Mesendoderm (in vitro differentiated cells): Measurements from ENCODE around the gene PLEKHA1.
A peak's percentile ranks its signal among the peaks of the same experiment; 100 is the strongest.

ENCODE experiments used
- DNase-seq: peaks from one replicate; pipeline ENCODE4 v3.0.0; 2013
- H2AK5ac ChIP-seq: 2 replicates; pipeline ENCODE4 v1.6.1; 2013; ENCODE audit warnings: low read length, inconsistent platforms
- H2BK120ac ChIP-seq: 2 replicates; pipeline ENCODE4 v1.6.1; 2013; ENCODE audit warnings: low read depth, mild to moderate bottlenecking, low read length, moderate library complexity, mixed read lengths
- H2BK15ac ChIP-seq: replicated peaks from 2 replicates; pipeline ENCODE4 v1.6.1; 2013; ENCODE audit warnings: low read depth, mild to moderate bottlenecking, moderate library complexity
- H2BK5ac ChIP-seq: 2 replicates; pipeline ENCODE4 v1.6.1; 2013; ENCODE audit warnings: low read length, inconsistent platforms
- H3K18ac ChIP-seq: 2 replicates; pipeline ENCODE4 v1.6.1; 2013; ENCODE audit warnings: mild to moderate bottlenecking, low read length, mixed read lengths
- H3K23ac ChIP-seq: one replicate; pipeline ENCODE4 v1.6.1; 2013; ENCODE audit warnings: low read length
- H3K27ac ChIP-seq: 2 replicates; pipeline ENCODE4 v1.5.1; 2013; ENCODE audit warnings: low read depth, mild to moderate bottlenecking, inconsistent platforms, low read length, moderate library complexity
- H3K27me3 ChIP-seq: 2 replicates; pipeline ENCODE4 v1.6.1; 2013; ENCODE audit warnings: low read length, control low read depth, mild to moderate bottlenecking, inconsistent platforms; ENCODE audit not compliant: insufficient read depth, poor library complexity
- H3K36me3 ChIP-seq: 2 replicates; pipeline ENCODE4 v1.6.1; 2013; ENCODE audit warnings: low read length, inconsistent platforms; ENCODE audit not compliant: control insufficient read depth, insufficient read depth
- H3K4ac ChIP-seq: one replicate; pipeline ENCODE4 v1.6.1; 2013; ENCODE audit warnings: low read depth, mild to moderate bottlenecking, low read length, moderate library complexity
- H3K4me1 ChIP-seq: 2 replicates; pipeline ENCODE4 v1.6.1; 2013; ENCODE audit warnings: low read depth, low read length, inconsistent platforms; ENCODE audit not compliant: control insufficient read depth
- H3K4me2 ChIP-seq: 2 replicates; pipeline ENCODE4 v1.6.1; 2013; ENCODE audit warnings: low read length
- H3K4me3 ChIP-seq: 2 replicates; pipeline ENCODE4 v1.5.1; 2013; ENCODE audit warnings: mild to moderate bottlenecking, low read length
- H3K56ac ChIP-seq: one replicate; pipeline ENCODE4 v1.6.1; 2013; ENCODE audit warnings: low read length
- H3K79me1 ChIP-seq: 2 replicates; pipeline ENCODE4 v1.6.1; 2013; ENCODE audit warnings: low read length, inconsistent platforms
- H3K79me2 ChIP-seq: 2 replicates; pipeline ENCODE4 v1.6.1; 2013; ENCODE audit warnings: mild to moderate bottlenecking, low read length; ENCODE audit not compliant: control insufficient read depth, insufficient read depth
- H3K9ac ChIP-seq: 2 replicates; pipeline ENCODE4 v1.6.1; 2013; ENCODE audit warnings: low read length, inconsistent platforms
- H4K5ac ChIP-seq: one replicate; pipeline ENCODE4 v1.6.1; 2013; ENCODE audit warnings: low read length
- H4K8ac ChIP-seq: one replicate; pipeline ENCODE4 v1.6.1; 2013; ENCODE audit warnings: low read depth, mild to moderate bottlenecking, control low read depth, low read length, moderate library complexity
- WGBS: extraction: QIAGEN DNeasy Blood & Tissue Kit; methylation state at CpG from one replicate; pipeline ENCODE4 v1.1.7; 2013; ENCODE audit warnings: low lambda C conversion rate, missing lambda C conversion rate; ENCODE audit not compliant: insufficient coverage; ENCODE audit errors: extremely low coverage; 5-methylcytosine and 5-hydroxymethylcytosine counted together

Gene PLEKHA1

DNA sequence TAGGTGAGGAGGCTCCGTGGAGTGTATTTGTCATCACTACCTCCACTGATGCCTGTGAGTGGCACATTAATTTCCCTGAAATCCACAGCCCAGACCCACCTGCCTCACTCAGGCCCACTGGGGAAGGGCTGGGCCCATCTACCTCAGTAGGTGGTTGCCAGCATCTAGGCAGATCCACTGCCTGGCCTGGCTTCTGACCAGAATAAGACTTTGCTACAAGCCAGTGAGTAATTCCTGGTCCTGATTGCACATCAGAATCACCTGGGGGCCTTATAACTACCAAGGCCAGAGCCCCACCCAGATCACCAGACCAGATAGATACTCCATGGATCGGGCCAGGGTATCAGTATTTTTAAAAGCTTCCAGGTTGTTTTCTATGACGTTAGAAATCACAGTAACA lies 37.5 kb upstream of the PLEKHA1 start:
- no peaks in the 10 kb centered on the region for H3K79me1 ChIP-seq
- H3K36me3 ChIP-seq: no peaks in the 10 kb centered on the region
- H2BK120ac ChIP-seq: no peak overlapping the region
- H3K79me2 ChIP-seq: no peaks in the 10 kb centered on the region
- H3K23ac ChIP-seq: no peak overlapping the region
- DNase-seq: no peak
- H3K56ac ChIP-seq: no peak overlapping the region
- H4K5ac ChIP-seq: no peak overlapping the region
- H3K9ac ChIP-seq: no peak overlapping the region
- WGBS: no CpG with 5 or more reads among the region's 3 CpGs
- H2BK15ac ChIP-seq: no peak overlapping the region
- H3K27me3 ChIP-seq: no peaks in the 10 kb centered on the region
- H2BK5ac ChIP-seq: no peak overlapping the region
- no peak overlapping the region for H3K4me3 ChIP-seq
- H3K27ac ChIP-seq: no peak overlapping the region
- H4K8ac ChIP-seq: no peak overlapping the region
- H3K18ac ChIP-seq: no peak overlapping the region
- H2AK5ac ChIP-seq: no peak overlapping the region
- H3K4me1 ChIP-seq: no peaks in the 10 kb centered on the region
- H3K4me2 ChIP-seq: no peak overlapping the region
- no peak overlapping the region for H3K4ac ChIP-seq

GRCh38 chr10:122338609-122339441 lies 35.7 kb upstream of the PLEKHA1 start:
- no peak overlapping the region for H3K4ac ChIP-seq
- H3K4me3 ChIP-seq: no peak overlapping the region
- H3K4me1 ChIP-seq: no peaks in the 10 kb centered on the region
- H3K23ac ChIP-seq: no peak overlapping the region
- no CpG with 5 or more reads among the region's 15 CpGs for WGBS
- no peak overlapping the region for H3K18ac ChIP-seq
- no peak overlapping the region for H2BK120ac ChIP-seq
- no peak overlapping the region for H2BK15ac ChIP-seq
- no peaks in the 10 kb centered on the region for H3K36me3 ChIP-seq
- H3K27me3 ChIP-seq: no peaks in the 10 kb centered on the region
- no peak overlapping the region for H4K5ac ChIP-seq
- DNase-seq: no peak
- no peak overlapping the region for H4K8ac ChIP-seq
- H3K9ac ChIP-seq: no peak overlapping the region
- no peak overlapping the region for H3K56ac ChIP-seq
- H3K27ac ChIP-seq: no peak overlapping the region
- H3K4me2 ChIP-seq: no peak overlapping the region
- no peaks in the 10 kb centered on the region for H3K79me2 ChIP-seq
- no peak overlapping the region for H2BK5ac ChIP-seq
- H2AK5ac ChIP-seq: no peak overlapping the region
- no peaks in the 10 kb centered on the region for H3K79me1 ChIP-seq

- H3K4me2 ChIP-seq: no peak overlapping the region
- H4K8ac ChIP-seq: no peak overlapping the region
- no peak overlapping the region for H3K27ac ChIP-seq
- no peaks in the 10 kb centered on the region for H3K79me2 ChIP-seq
- no peak overlapping the region for H3K4me3 ChIP-seq
- no peak overlapping the region for H2BK15ac ChIP-seq
- H3K27me3 ChIP-seq: no peaks in the 10 kb centered on the region
- WGBS: no CpG with 5 or more reads among the region's 11 CpGs
- no peak overlapping the region for H2BK120ac ChIP-seq
- no peak overlapping the region for H3K9ac ChIP-seq
- no peak overlapping the region for H3K4ac ChIP-seq
- no peak overlapping the region for H2BK5ac ChIP-seq
- DNase-seq: no peak
- H3K23ac ChIP-seq: no peak overlapping the region
- H3K4me1 ChIP-seq: no peaks in the 10 kb centered on the region
- H2AK5ac ChIP-seq: no peak overlapping the region
- H3K36me3 ChIP-seq: no peaks in the 10 kb centered on the region
- no peak overlapping the region for H3K18ac ChIP-seq
- H3K79me1 ChIP-seq: no peaks in the 10 kb centered on the region
- H3K56ac ChIP-seq: no peak overlapping the region
- no peak overlapping the region for H4K5ac ChIP-seq
These were observed 33.2 kb upstream of the PLEKHA1 start for GRCh38 chr10:122341141-122341810.

GRCh38 chr10:122342293-122343134 lies 32.0 kb upstream of the PLEKHA1 start:
- no peak overlapping the region for H3K18ac ChIP-seq
- H2AK5ac ChIP-seq: no peak overlapping the region
- H4K8ac ChIP-seq: no peak overlapping the region
- no peaks in the 10 kb centered on the region for H3K79me2 ChIP-seq
- H3K23ac ChIP-seq: no peak overlapping the region
- no peak overlapping the region for H3K4ac ChIP-seq
- no peak overlapping the region for H2BK15ac ChIP-seq
- H3K4me3 ChIP-seq: no peak overlapping the region
- H3K27ac ChIP-seq: no peak overlapping the region
- no peaks in the 10 kb centered on the region for H3K36me3 ChIP-seq
- peak; percentile 58 for DNase-seq
- no peak overlapping the region for H3K9ac ChIP-seq
- no peak overlapping the region for H2BK5ac ChIP-seq
- H4K5ac ChIP-seq: no peak overlapping the region
- no peaks in the 10 kb centered on the region for H3K27me3 ChIP-seq
- no peak overlapping the region for H2BK120ac ChIP-seq
- H3K4me2 ChIP-seq: no peak overlapping the region
- no CpG with 5 or more reads among the region's 8 CpGs for WGBS
- H3K79me1 ChIP-seq: no peaks in the 10 kb centered on the region
- H3K4me1 ChIP-seq: no peaks in the 10 kb centered on the region
- no peak overlapping the region for H3K56ac ChIP-seq

GRCh38 chr10:122343135-122343800 lies 31.2 kb upstream of the PLEKHA1 start:
- no peaks in the 10 kb centered on the region for H3K4me1 ChIP-seq
- no peak overlapping the region for H3K18ac ChIP-seq
- no CpG with 5 or more reads among the region's 11 CpGs for WGBS
- no peak for DNase-seq
- no peak overlapping the region for H3K56ac ChIP-seq
- H3K79me2 ChIP-seq: no peaks in the 10 kb centered on the region
- no peaks in the 10 kb centered on the region for H3K36me3 ChIP-seq
- no peak overlapping the region for H3K23ac ChIP-seq
- H3K4me3 ChIP-seq: no peak overlapping the region
- no peak overlapping the region for H3K4ac ChIP-seq
- no peak overlapping the region for H3K4me2 ChIP-seq
- H3K79me1 ChIP-seq: no peaks in the 10 kb centered on the region
- H3K27ac ChIP-seq: no peak overlapping the region
- H2BK5ac ChIP-seq: no peak overlapping the region
- no peak overlapping the region for H2AK5ac ChIP-seq
- no peak overlapping the region for H4K5ac ChIP-seq
- H2BK15ac ChIP-seq: no peak overlapping the region
- H4K8ac ChIP-seq: no peak overlapping the region
- H3K27me3 ChIP-seq: no peaks in the 10 kb centered on the region
- no peak overlapping the region for H3K9ac ChIP-seq
- no peak overlapping the region for H2BK120ac ChIP-seq
